SK-N-SH (cell line): Measurements from ENCODE around the gene RBM47. TPM values are rescaled to one million over a fixed set of nuclear protein-coding genes. Genes with fewer than 3 reads are reported as not detected.

ENCODE experiments used
- CTCF ChIA-PET: fragments of 300-600, 350-600 bp; formaldehyde crosslinking; extraction: SDS; loops from one replicate; lab custom pipeline; 2021; lab: Yijun Ruan, JAX
- POLR2A ChIA-PET: fragments of 350-600 bp; sonication (Branson Sonifier 250); formaldehyde crosslinking; extraction: SDS; loops from one replicate; lab custom pipeline; 2020; ENCODE audit warnings: antibody characterized with exemption, inconsistent platforms; lab: Yijun Ruan, JAX
- DNase-seq: peaks from one replicate; pipeline ENCODE4 v3.0.0; 2012
- H2AFZ ChIP-seq: fragments of 200-600 bp; sonication (generic); 2 replicates; pipeline ENCODE4 v1.8.1; 2016; ENCODE audit warnings: antibody characterized with exemption, mild to moderate bottlenecking, low read depth
- H3F3A ChIP-seq: fragments of 200-600 bp; sonication (generic); replicated peaks from 2 replicates; pipeline ENCODE3; 2016; ENCODE audit warnings: antibody characterized with exemption, mild to moderate bottlenecking; ENCODE audit not compliant: insufficient read depth
- H3K27ac ChIP-seq, 2 experiments: fragments of 200-500 bp in 1 of 2; fragments of 200-600 bp in 1 of 2; sonication (Bioruptor generic) in 1 of 2; sonication (generic), shearing (Covaris generic) in 1 of 2; 2 replicates each; pipeline versions ENCODE4 v1.5.1 to v1.6.1; 2014 to 2016; ENCODE audit warnings: low read depth in 2 of 2, inconsistent platforms in 1 of 2, low read length in 1 of 2, mild to moderate bottlenecking in 1 of 2, mixed read lengths in 1 of 2
- H3K27me3 ChIP-seq: fragments of 200-600 bp; sonication (generic), shearing (Covaris generic); 2 replicates; pipeline ENCODE4 v1.6.1; 2016; ENCODE audit warnings: mixed run types; ENCODE audit not compliant: insufficient read depth
- H3K36me3 ChIP-seq, 2 experiments: fragments of 200-500 bp in 1 of 2; fragments of 200-600 bp in 1 of 2; sonication (Bioruptor generic) in 1 of 2; sonication (generic) in 1 of 2; replicated peaks in 1 of 2; 2 replicates each; pipeline versions ENCODE3 to v1.5.1; 2014 to 2016; ENCODE audit warnings: low read length in 1 of 2, mild to moderate bottlenecking in 1 of 2; ENCODE audit not compliant: insufficient read depth in 2 of 2, control insufficient read depth in 1 of 2
- H3K4me1 ChIP-seq, 2 experiments: fragments of 200-500 bp in 1 of 2; fragments of 200-600 bp in 1 of 2; sonication (Bioruptor generic) in 1 of 2; sonication (generic), shearing (Covaris generic) in 1 of 2; 2 replicates each; pipeline versions ENCODE4 v1.5.1 to v1.6.1; 2014 to 2016; ENCODE audit warnings: low read depth in 1 of 2, low read length in 1 of 2, mixed run types in 1 of 2; ENCODE audit not compliant: insufficient read depth in 2 of 2, control insufficient read depth in 1 of 2
- H3K4me2 ChIP-seq: fragments of 200-600 bp; sonication (generic), shearing (Covaris generic); 2 replicates; pipeline ENCODE4 v1.6.1; 2017; ENCODE audit warnings: mixed run types
- H3K4me3 ChIP-seq, 2 experiments: fragments of 200-500 bp in 1 of 2; fragments of 200-600 bp in 1 of 2; sonication (Bioruptor generic) in 1 of 2; sonication (generic), shearing (Covaris generic) in 1 of 2; 2 replicates each; pipeline versions ENCODE4 v1.5.1 to v1.8.1; 2014 to 2016; ENCODE audit warnings: low read depth in 2 of 2, inconsistent platforms in 1 of 2, low read length in 1 of 2, mild to moderate bottlenecking in 1 of 2, mixed read lengths in 1 of 2, moderate library complexity in 1 of 2
- H3K79me2 ChIP-seq: fragments of 200-600 bp; sonication (generic); 2 replicates; pipeline ENCODE4 v1.8.1; 2017; ENCODE audit warnings: mild to moderate bottlenecking; ENCODE audit not compliant: insufficient read depth
- H3K9ac ChIP-seq: fragments of 200-600 bp; sonication (generic); 2 replicates; pipeline ENCODE4 v1.6.1; 2017; ENCODE audit warnings: mixed run types
- H3K9me2 ChIP-seq: fragments of 200-600 bp; sonication (generic); 2 replicates; pipeline ENCODE4 v1.6.1; 2017; ENCODE audit warnings: mixed run types
- H3K9me3 ChIP-seq: fragments of 200-600 bp; sonication (generic); 2 replicates; pipeline ENCODE4 v1.6.1; 2017; ENCODE audit warnings: mixed run types, mild to moderate bottlenecking, moderate library complexity
- H4K20me1 ChIP-seq: fragments of 200-600 bp; sonication (generic); 2 replicates; pipeline ENCODE4 v1.6.1; 2017; ENCODE audit warnings: mild to moderate bottlenecking, mixed run types; ENCODE audit not compliant: insufficient read depth
- EZH2phosphoT487 ChIP-seq: fragments of 200-600 bp; sonication (generic); IDR thresholded peaks from 2 replicates; pipeline ENCODE4 v1.6.1; 2017; ENCODE audit warnings: low read depth, mixed run types, mild to moderate bottlenecking, antibody characterized with exemption, moderate library complexity, borderline replicate concordance
- FOSL2 ChIP-seq: IDR thresholded peaks from 2 replicates; pipeline ENCODE4 v1.4.0; 2012; ENCODE audit warnings: low read depth, mild to moderate bottlenecking, moderate library complexity, borderline replicate concordance
- FOXJ3 ChIP-seq: sonication (generic); formaldehyde crosslinking; IDR thresholded peaks from 2 replicates; pipeline ENCODE4 v1.5.1; 2020; ENCODE audit warnings: mild to moderate bottlenecking, missing genetic modification reagents
- FOXM1 ChIP-seq: IDR thresholded peaks from 2 replicates; pipeline ENCODE4 v1.4.0; 2012; ENCODE audit warnings: low read depth, mild to moderate bottlenecking
- IRF3 ChIP-seq: fragments of 150-350 bp; IDR thresholded peaks from 2 replicates; pipeline ENCODE4 v1.6.1; 2016; ENCODE audit warnings: mild to moderate bottlenecking, low read depth, low read length
- MAX ChIP-seq: IDR thresholded peaks from 2 replicates; pipeline ENCODE4 v1.4.0; 2012; ENCODE audit warnings: low read depth
- NRF1 ChIP-seq: IDR thresholded peaks from 2 replicates; pipeline ENCODE4 v1.6.1; 2012; ENCODE audit warnings: low read depth, mild to moderate bottlenecking, low read length
- PBX3 ChIP-seq: IDR thresholded peaks from 2 replicates; pipeline ENCODE4; 2012
- POLR2AphosphoS5 ChIP-seq: IDR thresholded peaks from 2 replicates; pipeline ENCODE4 v1.6.1; 2012; ENCODE audit warnings: low read depth, low read length
- RAD21 ChIP-seq: IDR thresholded peaks from 2 replicates; pipeline ENCODE4 v1.6.1; 2012; ENCODE audit warnings: mild to moderate bottlenecking, low read length
- RCOR1 ChIP-seq: fragments of 150-350 bp; IDR thresholded peaks from 2 replicates; pipeline ENCODE4 v1.6.1; 2017; ENCODE audit warnings: antibody characterized with exemption, low read length
- SIN3A ChIP-seq: IDR thresholded peaks from 2 replicates; pipeline ENCODE4 v1.6.1; 2012; ENCODE audit warnings: low read depth, mild to moderate bottlenecking, low read length, moderate library complexity, borderline replicate concordance
- TAF1 ChIP-seq: IDR thresholded peaks from 2 replicates; pipeline ENCODE4 v1.6.1; 2012; ENCODE audit warnings: low read depth, mild to moderate bottlenecking, low read length, moderate library complexity, borderline replicate concordance
- TEAD4 ChIP-seq: IDR thresholded peaks from 2 replicates; pipeline ENCODE4 v1.4.0; 2012; ENCODE audit warnings: mild to moderate bottlenecking, borderline replicate concordance; ENCODE audit not compliant: insufficient read depth
- USF1 ChIP-seq: IDR thresholded peaks from 2 replicates; pipeline ENCODE4 v1.4.0; 2012; ENCODE audit warnings: low read depth, borderline replicate concordance
- WGBS: methylation state at CpG from one replicate; pipeline ENCODE4 v1.1.6; 2017; ENCODE audit warnings: low lambda C conversion rate; 5-methylcytosine and 5-hydroxymethylcytosine counted together
- polyA plus RNA-seq, 3 experiments: library from polyadenylated mRNA; depleted of rRNA; stranded (reverse); fragments of >200 nt; gene quantifications; 2 replicates each; pipeline ENCODE4 v1.2.3, GENCODE V29; 2012
- TF ChIP-seq, protein P1 (sequence below): fragments of 150-350 bp; IDR thresholded peaks from 2 replicates; pipeline ENCODE4 v1.6.1; 2017; ENCODE audit warnings: antibody characterized with exemption, low read length, low read depth, borderline replicate concordance

RBM47 gene
- polyA plus RNA-seq, 1 of the 3 experiments (the other 2 are of a cell fraction) = 6.8 TPM

DNA sequence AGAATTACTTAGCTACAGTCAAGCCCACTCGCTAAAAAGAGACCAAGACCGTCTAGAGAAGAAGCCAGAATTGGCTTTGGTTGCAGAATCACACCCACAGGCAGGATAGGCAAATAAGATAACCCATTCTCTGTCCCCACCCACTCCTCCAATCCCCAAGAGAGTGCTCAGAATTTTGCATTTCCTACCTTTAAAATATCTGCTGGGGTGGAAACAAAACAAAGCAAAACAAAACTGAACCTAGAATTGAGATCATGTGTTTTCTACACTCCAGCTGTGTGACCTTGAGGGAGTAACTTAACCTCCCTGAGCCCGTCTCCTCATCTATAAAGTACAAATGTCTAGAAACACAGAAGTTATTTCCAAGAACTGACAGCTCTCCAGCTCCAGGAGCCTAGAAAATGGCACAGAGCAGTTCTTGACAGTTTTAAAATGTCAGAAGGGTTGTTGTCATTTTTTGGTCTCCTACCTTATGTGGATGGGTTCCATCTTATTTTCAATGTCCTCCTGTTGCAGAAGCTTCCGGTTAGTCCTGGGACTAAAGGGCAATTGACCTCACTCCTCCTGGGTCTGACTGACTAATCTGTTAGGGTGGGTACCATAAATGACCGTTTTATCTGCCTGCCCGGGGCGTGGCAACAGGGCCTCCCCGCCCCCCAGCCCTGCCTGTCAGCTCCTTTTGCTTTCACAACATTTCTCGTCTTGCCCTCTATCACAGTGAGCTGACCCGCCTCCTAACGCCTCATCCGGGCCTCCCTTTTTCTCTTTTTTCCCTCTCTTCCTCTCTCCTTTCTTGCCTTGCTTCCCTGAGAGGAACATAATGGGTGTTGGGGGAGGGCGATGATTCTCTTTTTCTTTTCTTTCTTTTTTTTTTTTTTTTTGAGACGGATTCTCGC, 114.0 kb downstream of the RBM47 start:
- H3F3A ChIP-seq = no peaks in the 10 kb centered on the region
- H2AFZ ChIP-seq = no peak overlapping the region
- H3K27me3 ChIP-seq = no peaks in the 10 kb centered on the region
- H3K9me3 ChIP-seq = no peaks in the 10 kb centered on the region
- WGBS = 81% methylated on average over 15 of the region's 15 CpGs
- H3K4me3 ChIP-seq = no peak overlapping the region
- POLR2A ChIA-PET = no interaction called here
- no peak overlapping the region for H3K4me2 ChIP-seq
- H3K9me2 ChIP-seq = no peaks in the 10 kb centered on the region
- H3K36me3 ChIP-seq = no peaks in the 10 kb centered on the region
- TF ChIP-seq PBX3 (no peak), FOSL2 (no peak), NRF1 (no peak), USF1 (no peak), MAX (no peak), POLR2AphosphoS5 (no peak), RAD21 (no peak), TAF1 (no peak), SIN3A (no peak), IRF3 (no peak), FOXM1 (no peak), FOXJ3 (CRISPR knock-in tag) (no peak), TEAD4 (no peak), RCOR1 (no peak), EZH2phosphoT487 (no peak)
- TF ChIP-seq, protein P1, sequence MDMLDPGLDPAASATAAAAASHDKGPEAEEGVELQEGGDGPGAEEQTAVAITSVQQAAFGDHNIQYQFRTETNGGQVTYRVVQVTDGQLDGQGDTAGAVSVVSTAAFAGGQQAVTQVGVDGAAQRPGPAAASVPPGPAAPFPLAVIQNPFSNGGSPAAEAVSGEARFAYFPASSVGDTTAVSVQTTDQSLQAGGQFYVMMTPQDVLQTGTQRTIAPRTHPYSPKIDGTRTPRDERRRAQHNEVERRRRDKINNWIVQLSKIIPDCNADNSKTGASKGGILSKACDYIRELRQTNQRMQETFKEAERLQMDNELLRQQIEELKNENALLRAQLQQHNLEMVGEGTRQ = no peak
- CTCF ChIA-PET = no interaction called here
- no peaks in the 10 kb centered on the region for H4K20me1 ChIP-seq
- H3K9ac ChIP-seq = no peak overlapping the region
- no peak for DNase-seq
- no peaks in the 10 kb centered on the region for H3K4me1 ChIP-seq
- no peaks in the 10 kb centered on the region for H3K79me2 ChIP-seq
- no peak overlapping the region for H3K27ac ChIP-seq
